Measurements from ENCODE around the gene NEDD4L.

NEDD4L gene

GRCh38 chr18:58396966-58397365, 352.9 kb downstream of the NEDD4L start:
- intact Hi-C loops (cut with DNase I): no loop called here
- DNase-seq: no peak

GRCh38 chr18:58397385-58398132, 353.5 kb downstream of the NEDD4L start:
- DNase-seq: no peak
- intact Hi-C loops (cut with DNase I): no loop called here

- DNase-seq: no peak
- intact Hi-C loops (cut with DNase I): no loop called here
These were observed 354.8 kb downstream of the NEDD4L start for GRCh38 chr18:58398648-58399398.

GRCh38 chr18:58400331-58400870, 356.4 kb downstream of the NEDD4L start:
- DNase-seq: no peak
- intact Hi-C loops (cut with DNase I): no loop called here

- intact Hi-C loops (cut with DNase I): no loop called here
- DNase-seq: no peak
These were observed 357.2 kb downstream of the NEDD4L start for GRCh38 chr18:58401191-58401590.

- DNase-seq: no peak
- intact Hi-C loops (cut with DNase I): no loop called here
These were observed 358.2 kb downstream of the NEDD4L start for GRCh38 chr18:58402247-58402646.

GRCh38 chr18:58402951-58403702, 359.1 kb downstream of the NEDD4L start:
- DNase-seq: no peak
- intact Hi-C loops (cut with DNase I): no loop called here

GRCh38 chr18:58403799-58404455, 359.9 kb downstream of the NEDD4L start:
- no peak for DNase-seq
- intact Hi-C loops (cut with DNase I): no loop called here

- intact Hi-C loops (cut with DNase I): no loop called here
- DNase-seq: no peak
These were observed 361.3 kb downstream of the NEDD4L start for GRCh38 chr18:58405107-58405898.

GRCh38 chr18:58407263-58407648, 363.2 kb downstream of the NEDD4L start:
- intact Hi-C loops (cut with DNase I): no loop called here
- no peak for DNase-seq

- DNase-seq: no peak
- intact Hi-C loops (cut with DNase I): no loop called here
These were observed 363.8 kb downstream of the NEDD4L start for GRCh38 chr18:58407649-58408407.

- intact Hi-C loops (cut with DNase I): no loop called here
- DNase-seq: no peak
These were observed 364.6 kb downstream of the NEDD4L start for GRCh38 chr18:58408665-58409064.

- intact Hi-C loops (cut with DNase I): no loop called here
- DNase-seq: no peak
These were observed 365.9 kb downstream of the NEDD4L start for GRCh38 chr18:58409802-58410445.

GRCh38 chr18:58411323-58411722, 367.3 kb downstream of the NEDD4L start:
- no peak for DNase-seq
- intact Hi-C loops (cut with DNase I): no loop called here

- intact Hi-C loops (cut with DNase I): no loop called here
- no peak for DNase-seq
These were observed 369.0 kb downstream of the NEDD4L start for GRCh38 chr18:58412844-58413666.

Data from head of caudate nucleus (tissue), 42 donors.